ENCODE measurements around the gene HS3ST5.

Gene HS3ST5

DNA sequence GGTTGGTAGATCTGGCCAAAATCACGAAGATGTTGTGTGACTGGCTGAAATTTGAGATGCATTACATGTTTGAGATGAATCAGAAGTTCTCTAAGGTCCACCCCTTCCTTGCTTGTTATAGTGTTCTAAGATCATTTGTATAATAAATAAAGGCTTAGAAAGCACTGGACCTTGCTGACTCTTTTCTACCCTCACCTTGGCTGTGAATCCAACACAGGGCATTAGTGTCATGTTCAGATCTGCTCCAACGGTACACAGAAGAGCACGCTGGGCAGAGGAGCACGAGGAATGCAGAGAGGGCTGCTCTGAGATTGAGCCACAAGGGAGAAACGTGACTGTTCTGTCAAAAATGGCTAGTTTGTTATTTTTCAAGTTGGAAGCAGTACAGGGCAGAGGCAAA lies 202.4 kb downstream of the HS3ST5 start:
- TF ChIP-seq, protein P1, sequence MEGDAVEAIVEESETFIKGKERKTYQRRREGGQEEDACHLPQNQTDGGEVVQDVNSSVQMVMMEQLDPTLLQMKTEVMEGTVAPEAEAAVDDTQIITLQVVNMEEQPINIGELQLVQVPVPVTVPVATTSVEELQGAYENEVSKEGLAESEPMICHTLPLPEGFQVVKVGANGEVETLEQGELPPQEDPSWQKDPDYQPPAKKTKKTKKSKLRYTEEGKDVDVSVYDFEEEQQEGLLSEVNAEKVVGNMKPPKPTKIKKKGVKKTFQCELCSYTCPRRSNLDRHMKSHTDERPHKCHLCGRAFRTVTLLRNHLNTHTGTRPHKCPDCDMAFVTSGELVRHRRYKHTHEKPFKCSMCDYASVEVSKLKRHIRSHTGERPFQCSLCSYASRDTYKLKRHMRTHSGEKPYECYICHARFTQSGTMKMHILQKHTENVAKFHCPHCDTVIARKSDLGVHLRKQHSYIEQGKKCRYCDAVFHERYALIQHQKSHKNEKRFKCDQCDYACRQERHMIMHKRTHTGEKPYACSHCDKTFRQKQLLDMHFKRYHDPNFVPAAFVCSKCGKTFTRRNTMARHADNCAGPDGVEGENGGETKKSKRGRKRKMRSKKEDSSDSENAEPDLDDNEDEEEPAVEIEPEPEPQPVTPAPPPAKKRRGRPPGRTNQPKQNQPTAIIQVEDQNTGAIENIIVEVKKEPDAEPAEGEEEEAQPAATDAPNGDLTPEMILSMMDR (IDR thresholded peaks at IDR 0.05; ENCODE audit: insufficient read depth, low read depth, low read length, missing control alignments), result no peak
- H3K4me3 ChIP-seq (ENCODE audit: low read length), result no peak overlapping the region
- no peak for DNase-seq (ENCODE audit: low read depth)

DNA sequence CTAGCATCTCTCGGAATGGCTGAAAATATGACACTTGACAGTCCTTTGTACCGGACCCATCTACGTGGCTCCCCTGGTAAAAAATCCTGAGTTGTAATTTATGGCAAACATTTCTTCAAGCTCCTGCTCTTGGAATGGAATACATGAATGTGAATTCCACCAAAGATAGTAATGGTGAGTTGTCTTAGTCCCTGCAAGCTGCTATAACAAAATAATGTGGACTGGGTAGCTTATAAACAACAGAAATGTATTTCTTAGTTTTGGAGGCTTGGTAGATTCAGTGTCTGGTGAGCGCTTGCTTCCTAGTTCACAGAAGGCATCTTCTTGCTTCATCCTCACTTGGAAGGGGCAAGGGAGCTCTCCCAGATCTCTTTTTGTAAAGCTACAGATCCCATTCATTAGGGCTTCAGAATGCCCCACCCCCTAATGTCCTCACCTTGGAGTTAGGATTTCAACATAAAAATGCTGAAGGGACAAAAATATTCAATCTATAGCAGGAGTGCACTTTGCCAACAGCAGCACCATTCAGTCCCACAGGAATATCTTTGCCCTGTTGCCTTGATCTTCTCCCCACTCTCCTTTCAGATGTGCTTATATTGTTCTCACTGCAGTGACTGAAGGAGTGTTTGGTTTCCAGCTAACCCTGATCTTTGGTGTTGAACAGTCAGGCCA lies 204.1 kb downstream of the HS3ST5 start:
- TF ChIP-seq, protein P1 (IDR thresholded peaks at IDR 0.05; ENCODE audit: insufficient read depth, low read depth, low read length, missing control alignments), result no peak
- no peak for DNase-seq (ENCODE audit: low read depth)
- no peak overlapping the region for H3K4me3 ChIP-seq (ENCODE audit: low read length)

DNA sequence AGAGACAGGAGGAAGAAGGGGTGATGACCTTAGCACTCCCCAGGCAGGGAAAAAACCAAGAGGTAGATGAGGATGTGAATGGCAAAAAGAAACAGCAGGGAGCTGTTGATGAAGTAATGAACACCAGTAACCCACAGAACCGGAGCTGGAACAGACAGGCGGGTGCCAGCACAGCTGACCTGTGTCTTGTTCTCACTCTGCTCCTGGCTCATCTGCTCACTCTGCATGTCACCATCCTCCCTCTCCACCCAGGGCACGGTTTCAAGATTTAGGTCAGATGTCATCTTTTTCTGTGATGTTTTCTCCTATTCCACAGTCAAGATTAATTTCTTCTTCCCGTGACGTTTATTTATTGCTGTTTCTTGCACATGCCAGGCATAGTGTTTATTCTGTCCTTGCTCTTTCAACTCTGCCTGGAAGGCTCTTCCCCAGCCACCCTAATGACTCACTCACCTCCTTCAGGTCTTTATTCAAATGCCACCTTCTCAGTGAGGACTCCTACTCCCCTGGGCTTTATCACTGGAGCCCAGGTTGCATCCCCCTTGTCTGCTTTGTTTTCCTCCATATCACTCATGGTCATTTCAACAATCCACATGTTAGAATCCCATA lies 207.4 kb downstream of the HS3ST5 start:
- no peak overlapping the region for H3K4me3 ChIP-seq (ENCODE audit: low read length)
- no peak for DNase-seq (ENCODE audit: low read depth)
- TF ChIP-seq, protein P1 (IDR thresholded peaks at IDR 0.05; ENCODE audit: insufficient read depth, low read depth, low read length, missing control alignments), result no peak

DNA sequence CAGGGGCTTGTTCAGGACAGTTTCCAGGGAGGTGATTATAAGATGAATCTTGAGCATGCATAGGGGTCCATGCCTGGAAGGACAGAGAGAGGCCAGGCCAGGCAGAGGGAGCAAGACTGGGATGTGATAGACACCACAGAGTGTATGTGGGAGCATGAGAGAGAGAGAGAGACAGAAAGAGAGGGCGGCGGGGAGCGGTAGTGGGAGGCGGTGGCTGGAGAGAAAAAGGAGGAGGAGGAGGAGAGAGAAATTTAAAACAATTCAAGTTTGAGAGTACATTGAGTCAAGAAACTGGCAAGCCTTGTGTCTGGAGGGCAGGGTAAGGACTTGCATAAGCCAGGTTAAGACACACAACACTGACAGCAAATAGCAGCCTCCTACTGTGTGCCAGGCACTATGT lies 209.0 kb downstream of the HS3ST5 start:
- no peak for DNase-seq (ENCODE audit: low read depth)
- no peak overlapping the region for H3K4me3 ChIP-seq (ENCODE audit: low read length)
- TF ChIP-seq, protein P1 (IDR thresholded peaks at IDR 0.05; ENCODE audit: insufficient read depth, low read depth, low read length, missing control alignments), result no peak

DNA sequence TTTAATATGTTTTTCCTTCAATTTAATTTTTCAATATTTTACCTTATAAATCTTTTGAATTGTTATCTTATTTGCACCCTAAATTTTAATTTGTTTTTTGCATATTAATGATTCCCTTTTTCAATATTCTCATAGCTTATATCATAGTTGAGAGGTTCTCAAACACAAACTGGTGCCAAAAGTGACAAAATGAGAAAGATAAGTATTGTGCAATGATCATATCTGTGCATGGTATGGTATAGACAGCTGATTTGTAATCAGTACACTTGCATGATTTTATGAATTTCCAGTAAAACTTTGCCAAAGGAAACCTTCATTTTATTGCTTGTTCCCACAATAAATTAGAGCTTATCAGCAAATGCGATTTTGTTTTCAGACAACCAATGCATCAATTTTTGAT lies 210.9 kb downstream of the HS3ST5 start:
- TF ChIP-seq, protein P1 (IDR thresholded peaks at IDR 0.05; ENCODE audit: insufficient read depth, low read depth, low read length, missing control alignments), result no peak
- H3K4me3 ChIP-seq (ENCODE audit: low read length), result no peak overlapping the region
- no peak for DNase-seq (ENCODE audit: low read depth)

DNA sequence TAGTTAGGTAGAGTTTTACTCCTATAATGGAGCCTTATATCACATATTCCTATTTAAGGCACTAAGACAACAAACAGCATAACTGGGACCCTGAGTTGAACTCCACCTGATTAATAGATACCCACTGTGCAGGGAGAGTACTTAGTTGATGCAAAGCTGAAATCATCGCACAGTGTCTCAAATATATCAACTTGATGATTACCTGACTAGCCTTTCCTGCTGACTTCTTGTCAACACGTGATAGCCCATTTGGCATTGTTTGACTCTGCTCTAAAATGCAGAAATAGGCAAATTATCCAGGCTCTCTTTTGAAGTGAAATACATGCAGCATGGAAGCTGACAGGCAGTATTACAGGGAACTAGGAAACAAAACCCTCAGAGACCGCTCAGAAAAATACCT lies 217.2 kb downstream of the HS3ST5 start:
- DNase-seq (ENCODE audit: low read depth), result no peak
- H3K4me3 ChIP-seq (ENCODE audit: low read length), result no peak overlapping the region
- TF ChIP-seq, protein P1 (IDR thresholded peaks at IDR 0.05; ENCODE audit: insufficient read depth, low read depth, low read length, missing control alignments), result no peak

Data from epithelial cell of esophagus (primary cell).